Uterus (tissue), 2 donors: ENCODE measurements around the gene ZDHHC14.

Source experiments
- CTCF ChIP-seq, 4 experiments: fragments of 200-600 bp in 2 of 4; fragments of 450-650 bp in 2 of 4; sonication (generic) in 2 of 4; IDR thresholded peaks; one replicate each; pipeline ENCODE4 v1.5.1; 2016 to 2019; ENCODE audit warnings: antibody characterized with exemption in 4 of 4, mild to moderate bottlenecking in 2 of 4, moderate library complexity in 1 of 4
- POLR2A ChIP-seq, 2 donors: fragments of 450-650 bp; IDR thresholded peaks; one replicate each; pipeline ENCODE4 v1.6.1; 2016; ENCODE audit warnings: antibody characterized with exemption in 2 of 2, mild to moderate bottlenecking in 1 of 2, moderate library complexity in 1 of 2

- TF ChIP-seq POLR2A (IDR thresholded peaks at IDR 0.05), result no peak
- TF ChIP-seq CTCF (IDR thresholded peaks at IDR 0.05), result no peak
Observed at GRCh38 chr6:157651731-157652490, 270.9 kb downstream of the ZDHHC14 start.
